ENCODE results near the gene DNAH14. TPM values are rescaled to one million over a fixed set of nuclear protein-coding genes. Genes with fewer than 3 reads are reported as not detected.

The DNAH14 gene
- polyA plus RNA-seq, 1 experiment, result 11.1 TPM

GRCh38 chr1:225111000-225111399, 181.5 kb downstream of the DNAH14 start:
- DNase-seq (ENCODE audit: low read depth, low spot score), result no peak
- no peaks in the 10 kb centered on the region for H3K27me3 ChIP-seq (ENCODE audit: control insufficient read depth, insufficient read depth, low read length)
- CTCF ChIA-PET, result no interaction called here
- POLR2A ChIA-PET, result no interaction called here
- H3K27ac ChIP-seq (ENCODE audit: low read depth, low read length), result no peak overlapping the region
- TF ChIP-seq, protein P1, sequence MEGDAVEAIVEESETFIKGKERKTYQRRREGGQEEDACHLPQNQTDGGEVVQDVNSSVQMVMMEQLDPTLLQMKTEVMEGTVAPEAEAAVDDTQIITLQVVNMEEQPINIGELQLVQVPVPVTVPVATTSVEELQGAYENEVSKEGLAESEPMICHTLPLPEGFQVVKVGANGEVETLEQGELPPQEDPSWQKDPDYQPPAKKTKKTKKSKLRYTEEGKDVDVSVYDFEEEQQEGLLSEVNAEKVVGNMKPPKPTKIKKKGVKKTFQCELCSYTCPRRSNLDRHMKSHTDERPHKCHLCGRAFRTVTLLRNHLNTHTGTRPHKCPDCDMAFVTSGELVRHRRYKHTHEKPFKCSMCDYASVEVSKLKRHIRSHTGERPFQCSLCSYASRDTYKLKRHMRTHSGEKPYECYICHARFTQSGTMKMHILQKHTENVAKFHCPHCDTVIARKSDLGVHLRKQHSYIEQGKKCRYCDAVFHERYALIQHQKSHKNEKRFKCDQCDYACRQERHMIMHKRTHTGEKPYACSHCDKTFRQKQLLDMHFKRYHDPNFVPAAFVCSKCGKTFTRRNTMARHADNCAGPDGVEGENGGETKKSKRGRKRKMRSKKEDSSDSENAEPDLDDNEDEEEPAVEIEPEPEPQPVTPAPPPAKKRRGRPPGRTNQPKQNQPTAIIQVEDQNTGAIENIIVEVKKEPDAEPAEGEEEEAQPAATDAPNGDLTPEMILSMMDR (IDR thresholded peaks at IDR 0.05; ENCODE audit: low read depth, low read length), result no peak
- H3K4me3 ChIP-seq (ENCODE audit: low read depth, low read length), result no peak overlapping the region
- H3K9me3 ChIP-seq (ENCODE audit: control insufficient read depth, insufficient read depth, low read length), result no peaks in the 10 kb centered on the region

- TF ChIP-seq, protein P1 (IDR thresholded peaks at IDR 0.05; ENCODE audit: low read depth, low read length), result no peak
- DNase-seq (ENCODE audit: low read depth, low spot score), result no peak
- no peak overlapping the region for H3K4me3 ChIP-seq (ENCODE audit: low read depth, low read length)
- H3K9me3 ChIP-seq (ENCODE audit: control insufficient read depth, insufficient read depth, low read length), result no peaks in the 10 kb centered on the region
- H3K27me3 ChIP-seq (ENCODE audit: control insufficient read depth, insufficient read depth, low read length), result no peaks in the 10 kb centered on the region
- ChIA-PET POLR2A (no interaction called here), CTCF (no interaction called here)
- no peak overlapping the region for H3K27ac ChIP-seq (ENCODE audit: low read depth, low read length)
Measured at GRCh38 chr1:225113265-225113664, 183.8 kb downstream of the DNAH14 start.

- H3K9me3 ChIP-seq (ENCODE audit: control insufficient read depth, insufficient read depth, low read length), result no peaks in the 10 kb centered on the region
- POLR2A ChIA-PET, result no interaction called here
- H3K4me3 ChIP-seq (ENCODE audit: low read depth, low read length), result no peak overlapping the region
- H3K27me3 ChIP-seq (ENCODE audit: control insufficient read depth, insufficient read depth, low read length), result no peaks in the 10 kb centered on the region
- no peak overlapping the region for H3K27ac ChIP-seq (ENCODE audit: low read depth, low read length)
- TF ChIP-seq, protein P1 (IDR thresholded peaks at IDR 0.05; ENCODE audit: low read depth, low read length), result no peak
- no peak for DNase-seq (ENCODE audit: low read depth, low spot score)
- CTCF ChIA-PET, result no interaction called here
Measured at GRCh38 chr1:225114354-225114990, 185.0 kb downstream of the DNAH14 start.

DNA sequence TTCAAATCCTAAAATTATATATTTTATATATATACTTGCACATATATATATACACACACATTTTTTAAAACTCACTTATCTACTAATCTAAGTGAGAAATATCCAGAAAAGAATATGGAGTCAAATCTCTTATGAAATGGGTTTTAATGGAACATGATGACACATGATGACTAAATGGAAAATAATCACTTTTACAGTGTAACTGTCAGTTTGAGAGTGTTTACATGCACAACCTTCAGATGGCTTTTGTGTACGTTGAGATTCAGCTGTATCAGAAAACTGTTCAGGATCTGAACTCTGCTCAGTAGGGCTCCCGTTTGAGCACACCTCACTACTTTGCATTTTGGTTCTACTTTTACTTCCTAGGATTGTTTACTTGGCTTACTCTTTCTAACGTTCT, 189.8 kb downstream of the DNAH14 start:
- TF ChIP-seq, protein P1 (IDR thresholded peaks at IDR 0.05; ENCODE audit: low read depth, low read length), result no peak
- Histone ChIP-seq H3K9me3 (ENCODE audit: control insufficient read depth, insufficient read depth, low read length) (no peaks in the 10 kb centered on the region), H3K4me3 (ENCODE audit: low read depth, low read length) (no peak overlapping the region), H3K27ac (ENCODE audit: low read depth, low read length) (no peak overlapping the region), H3K27me3 (ENCODE audit: control insufficient read depth, insufficient read depth, low read length) (no peaks in the 10 kb centered on the region)
- POLR2A ChIA-PET, result no interaction called here
- DNase-seq (ENCODE audit: low read depth, low spot score), result no peak
- CTCF ChIA-PET, result no interaction called here

- Histone ChIP-seq H3K27ac (ENCODE audit: low read depth, low read length) (no peak overlapping the region), H3K4me3 (ENCODE audit: low read depth, low read length) (no peak overlapping the region), H3K27me3 (ENCODE audit: control insufficient read depth, insufficient read depth, low read length) (no peaks in the 10 kb centered on the region), H3K9me3 (ENCODE audit: control insufficient read depth, insufficient read depth, low read length) (no peaks in the 10 kb centered on the region)
- POLR2A ChIA-PET, result no interaction called here
- TF ChIP-seq, protein P1 (IDR thresholded peaks at IDR 0.05; ENCODE audit: low read depth, low read length), result no peak
- CTCF ChIA-PET, result no interaction called here
- no peak for DNase-seq (ENCODE audit: low read depth, low spot score)
Measured at GRCh38 chr1:225121095-225121494, 191.6 kb downstream of the DNAH14 start.
